Uterus (tissue), 4 donors: ENCODE measurements around the gene HECW1. TPM values are rescaled to one million over a fixed set of nuclear protein-coding genes. Genes with fewer than 3 reads are reported as not detected.

Experiments
- DNase-seq, 2 donors: peaks; one replicate each; pipeline ENCODE4 v3.0.0-alpha.2; 2019 to 2020
- H3K27ac ChIP-seq, 2 donors: fragments of 200-600 bp; sonication (generic); 1 replicate in 1 of 2; 2 replicates in 1 of 2; pipeline ENCODE4 v1.5.1; 2016 to 2018
- H3K27me3 ChIP-seq, 2 donors: fragments of 200-600 bp; sonication (generic); one replicate each; pipeline ENCODE4 v1.5.1; 2018 to 2019; ENCODE audit warnings: control low read depth in 1 of 2
- H3K36me3 ChIP-seq, 2 donors: fragments of 200-600 bp; sonication (generic); one replicate each; pipeline ENCODE4 v1.5.1; 2019; ENCODE audit warnings: control low read depth in 1 of 2
- H3K4me1 ChIP-seq, 2 donors: fragments of 200-600 bp; sonication (generic); one replicate each; pipeline ENCODE4 v1.5.1; 2018 to 2019; ENCODE audit warnings: control low read depth in 1 of 2
- H3K4me3 ChIP-seq, 2 donors: fragments of 200-600 bp; sonication (generic); 1 replicate in 1 of 2; 2 replicates in 1 of 2; pipeline ENCODE4 v1.5.1; 2018 to 2019; ENCODE audit warnings: mild to moderate bottlenecking in 1 of 2
- H3K9me3 ChIP-seq, 2 donors: fragments of 200-600 bp; sonication (generic); one replicate each; pipeline ENCODE4 v1.5.1; 2019; ENCODE audit warnings: control low read depth in 1 of 2
- CTCF ChIP-seq, 4 experiments: fragments of 200-600 bp in 2 of 4; fragments of 450-650 bp in 2 of 4; sonication (generic) in 2 of 4; IDR thresholded peaks; one replicate each; pipeline ENCODE4 v1.5.1; 2016 to 2019; ENCODE audit warnings: antibody characterized with exemption in 4 of 4, mild to moderate bottlenecking in 2 of 4, moderate library complexity in 1 of 4
- POLR2A ChIP-seq, 2 donors: fragments of 450-650 bp; IDR thresholded peaks; one replicate each; pipeline ENCODE4 v1.6.1; 2016; ENCODE audit warnings: antibody characterized with exemption in 2 of 2, mild to moderate bottlenecking in 1 of 2, moderate library complexity in 1 of 2
- intact Hi-C: fragments of 100-400 bp; cut with DNase I; formaldehyde crosslinking; loops from one replicate; pipeline ENCODE4 v1.15.1; 2023; ENCODE audit warnings: low total_unique reads
- total RNA-seq, 4 donors: library from RNA; depleted of rRNA in 3 of 4; stranded (reverse); fragments of >200 nt in 3 of 4; gene quantifications; one replicate each; pipeline versions ENCODE4 v1.1.0 to v1.2.4, GENCODE V29; 2014 to 2023
- donor health status: DM: yes; HTN: yes; CAD: no.

HECW1 gene
- total RNA-seq, 4 donors from 2014 or later = 0.28 TPM; not detected in 3

- DNase-seq = no peak
- intact Hi-C loops = no loop called here
- Histone ChIP-seq H3K9me3 (no peaks in the 10 kb centered on the region), H3K4me1 (no peaks in the 10 kb centered on the region), H3K27ac (no peak overlapping the region), H3K36me3 (no peaks in the 10 kb centered on the region), H3K4me3 (no peak overlapping the region), H3K27me3 (no peaks in the 10 kb centered on the region)
- TF ChIP-seq CTCF (IDR thresholded peaks at IDR 0.05) (no peak), POLR2A (IDR thresholded peaks at IDR 0.05) (no peak)
These were observed 161.7 kb downstream of the HECW1 start for GRCh38 chr7:43273939-43274719.

GRCh38 chr7:43274752-43275151 is 162.3 kb downstream of the HECW1 start:
- Histone ChIP-seq H3K36me3 (no peaks in the 10 kb centered on the region), H3K4me1 (no peaks in the 10 kb centered on the region), H3K4me3 (no peak overlapping the region), H3K9me3 (no peaks in the 10 kb centered on the region), H3K27ac (no peak overlapping the region), H3K27me3 (no peaks in the 10 kb centered on the region)
- no peak for TF ChIP-seq CTCF (IDR thresholded peaks at IDR 0.05)
- TF ChIP-seq POLR2A (IDR thresholded peaks at IDR 0.05) = no peak
- intact Hi-C loops = no loop called here
- no peak for DNase-seq

GRCh38 chr7:43276547-43276946 is 164.1 kb downstream of the HECW1 start:
- DNase-seq = no peak
- Histone ChIP-seq H3K9me3 (no peaks in the 10 kb centered on the region), H3K36me3 (no peaks in the 10 kb centered on the region), H3K4me3 (no peak overlapping the region), H3K4me1 (no peaks in the 10 kb centered on the region), H3K27ac (no peak overlapping the region), H3K27me3 (no peaks in the 10 kb centered on the region)
- intact Hi-C loops = no loop called here
- no peak for TF ChIP-seq POLR2A (IDR thresholded peaks at IDR 0.05)
- TF ChIP-seq CTCF (IDR thresholded peaks at IDR 0.05) = no peak

GRCh38 chr7:43278088-43278644 is 165.7 kb downstream of the HECW1 start:
- no peak for DNase-seq
- H3K4me3 ChIP-seq = no peak overlapping the region
- TF ChIP-seq CTCF (IDR thresholded peaks at IDR 0.05) (no peak), POLR2A (IDR thresholded peaks at IDR 0.05) (no peak)
- no peaks in the 10 kb centered on the region for H3K27me3 ChIP-seq
- H3K36me3 ChIP-seq = no peaks in the 10 kb centered on the region
- no peak overlapping the region for H3K27ac ChIP-seq
- H3K9me3 ChIP-seq = no peaks in the 10 kb centered on the region
- H3K4me1 ChIP-seq = no peaks in the 10 kb centered on the region
- intact Hi-C loops = no loop called here

GRCh38 chr7:43281268-43281667 is 168.8 kb downstream of the HECW1 start:
- DNase-seq = no peak
- intact Hi-C loops = no loop called here
- no peaks in the 10 kb centered on the region for H3K27me3 ChIP-seq
- no peaks in the 10 kb centered on the region for H3K4me1 ChIP-seq
- H3K36me3 ChIP-seq = no peaks in the 10 kb centered on the region
- H3K4me3 ChIP-seq = no peak overlapping the region
- TF ChIP-seq CTCF (IDR thresholded peaks at IDR 0.05) = no peak
- no peak for TF ChIP-seq POLR2A (IDR thresholded peaks at IDR 0.05)
- no peak overlapping the region for H3K27ac ChIP-seq
- H3K9me3 ChIP-seq = no peaks in the 10 kb centered on the region
